ENCODE data around the gene CDK13.

GRCh38 chr7:39969431-39969830 lies 19.4 kb downstream of the CDK13 start:
- TF ChIP-seq CTCF (IDR thresholded peaks at IDR 0.05) = no peak
- TF ChIP-seq POLR2A (IDR thresholded peaks at IDR 0.05) = no peak
- no peak for TF ChIP-seq EP300 (IDR thresholded peaks at IDR 0.05)

Data from ovary (tissue), 3 donors.